IMR-90 (cell line): ENCODE results near the gene FRY. TPM values are rescaled to one million over a fixed set of nuclear protein-coding genes. Genes with fewer than 3 reads are reported as not detected.

Experiments used
- ATAC-seq: fragments of 200-7000 bp; cut with Tn5 transposase; 2 replicates; pipeline ENCODE4 v1.9.1; 2020; ENCODE audit warnings: low read depth, mild to moderate bottlenecking, moderate library complexity
- BruUV-seq: library from RNA; stranded (reverse); fragments of 400-500 nt; replicated peaks from 2 replicates; lab custom pipeline; 2021; lab: Mats Ljungman, UMichigan
- CTCF ChIA-PET: fragments of 300-600 bp; formaldehyde crosslinking; extraction: SDS; loops from one replicate; lab custom pipeline; 2021; ENCODE audit warnings: antibody characterized with exemption; lab: Yijun Ruan, JAX
- POLR2A ChIA-PET: fragments of 300-600 bp; sonication (Branson Sonifier 250); formaldehyde crosslinking; loops from one replicate; lab custom pipeline; 2022; ENCODE audit warnings: antibody characterized with exemption; ENCODE audit not compliant: unreplicated experiment; lab: Charles Lee
- DNase-seq: peaks from one replicate; pipeline ENCODE4 v3.0.0; 2013
- H2AFZ ChIP-seq: replicated peaks from 2 replicates; pipeline ENCODE3; 2013; ENCODE audit warnings: low read length, mild to moderate bottlenecking; ENCODE audit not compliant: poor library complexity
- H2AK5ac ChIP-seq: 2 replicates; pipeline ENCODE4 v1.6.1; 2013; ENCODE audit warnings: low read depth, low read length, inconsistent platforms
- H2AK9ac ChIP-seq: replicated peaks from 2 replicates; pipeline ENCODE3; 2013; ENCODE audit warnings: mild to moderate bottlenecking, low read depth, low read length, moderate library complexity; ENCODE audit not compliant: poor library complexity
- H2BK120ac ChIP-seq: 2 replicates; pipeline ENCODE4 v1.6.1; 2013; ENCODE audit warnings: low read depth, low read length, inconsistent platforms
- H2BK15ac ChIP-seq: 3 replicates; pipeline ENCODE4 v1.6.1; 2013; ENCODE audit warnings: low read depth, low read length, inconsistent platforms
- H2BK20ac ChIP-seq: 2 replicates; pipeline ENCODE4 v1.6.1; 2013; ENCODE audit warnings: low read depth, mild to moderate bottlenecking, inconsistent platforms, low read length, moderate library complexity
- H2BK5ac ChIP-seq: 2 replicates; pipeline ENCODE4 v1.6.1; 2013; ENCODE audit warnings: mild to moderate bottlenecking, low read depth, low read length, inconsistent platforms; ENCODE audit not compliant: poor library complexity, severe bottlenecking
- H3K14ac ChIP-seq: replicated peaks from 2 replicates; pipeline ENCODE4 v1.6.1; 2013; ENCODE audit warnings: low read depth, low read length, inconsistent platforms
- H3K18ac ChIP-seq: 2 replicates; pipeline ENCODE4 v1.6.1; 2013; ENCODE audit warnings: low read depth, low read length, control low read depth
- H3K23ac ChIP-seq: 2 replicates; pipeline ENCODE4 v1.6.1; 2013; ENCODE audit warnings: low read depth, low read length, inconsistent platforms
- H3K27ac ChIP-seq: 2 replicates; pipeline ENCODE4 v1.5.1; 2013; ENCODE audit warnings: mild to moderate bottlenecking, control low read depth, low read length; ENCODE audit not compliant: insufficient read depth
- H3K27me3 ChIP-seq: 2 replicates; pipeline ENCODE4 v1.6.1; 2013; ENCODE audit warnings: low read length; ENCODE audit not compliant: control insufficient read depth, insufficient read depth
- H3K36me3 ChIP-seq: 2 replicates; pipeline ENCODE4 v1.6.1; 2013; ENCODE audit warnings: low read length, mixed read lengths; ENCODE audit not compliant: control insufficient read depth, insufficient read depth
- H3K4ac ChIP-seq: 2 replicates; pipeline ENCODE4 v1.6.1; 2013; ENCODE audit warnings: low read depth, low read length, inconsistent platforms
- H3K4me1 ChIP-seq: 2 replicates; pipeline ENCODE4 v1.6.1; 2013; ENCODE audit warnings: low read length, mixed read lengths; ENCODE audit not compliant: control insufficient read depth, insufficient read depth
- H3K4me2 ChIP-seq: 2 replicates; pipeline ENCODE4 v1.6.1; 2013; ENCODE audit warnings: low read depth, mild to moderate bottlenecking, control low read depth, low read length, moderate library complexity
- H3K4me3 ChIP-seq: 2 replicates; pipeline ENCODE4 v1.5.1; 2013; ENCODE audit warnings: low read depth, mild to moderate bottlenecking, control low read depth, low read length, moderate library complexity; ENCODE audit not compliant: insufficient read depth
- H3K56ac ChIP-seq: 2 replicates; pipeline ENCODE4 v1.6.1; 2013; ENCODE audit warnings: low read length, inconsistent platforms; ENCODE audit not compliant: insufficient read depth; ENCODE audit errors: extremely low read depth
- H3K79me1 ChIP-seq, 2 experiments: 2 replicates each; pipeline ENCODE4 v1.6.1; 2013; ENCODE audit warnings: low read length in 2 of 2, inconsistent platforms in 1 of 2, low read depth in 1 of 2
- H3K9ac ChIP-seq: 2 replicates; pipeline ENCODE4 v1.6.1; 2013; ENCODE audit warnings: low read depth, low read length, control low read depth
- H3K9me1 ChIP-seq: 2 replicates; pipeline ENCODE4 v1.6.1; 2013; ENCODE audit warnings: low read length, inconsistent platforms; ENCODE audit not compliant: insufficient read depth
- H3K9me3 ChIP-seq: 2 replicates; pipeline ENCODE4 v1.6.1; 2013; ENCODE audit warnings: low read length; ENCODE audit not compliant: control insufficient read depth, insufficient read depth
- H4K20me1 ChIP-seq: 2 replicates; pipeline ENCODE4 v1.6.1; 2013; ENCODE audit warnings: low read length, inconsistent platforms; ENCODE audit not compliant: insufficient read depth
- H4K5ac ChIP-seq: 2 replicates; pipeline ENCODE4 v1.6.1; 2013; ENCODE audit warnings: mild to moderate bottlenecking, low read depth, low read length, control low read depth
- H4K8ac ChIP-seq, 2 experiments: 2 replicates each; pipeline ENCODE4 v1.6.1; 2013; ENCODE audit warnings: low read depth in 2 of 2, low read length in 2 of 2, control low read depth in 1 of 2, inconsistent platforms in 1 of 2
- H4K91ac ChIP-seq: 2 replicates; pipeline ENCODE4 v1.6.1; 2013; ENCODE audit warnings: low read depth, low read length, inconsistent platforms; ENCODE audit not compliant: insufficient read depth
- BHLHE40 ChIP-seq: fragments of 150-350 bp; IDR thresholded peaks from 2 replicates; pipeline ENCODE4 v1.6.1; 2016; ENCODE audit warnings: mild to moderate bottlenecking, low read depth, low read length
- CEBPB ChIP-seq: IDR thresholded peaks from 2 replicates; pipeline ENCODE4 v1.6.1; 2012; ENCODE audit warnings: low read depth, low read length, improper control_type of control experiment
- CHD1 ChIP-seq: IDR thresholded peaks from 2 replicates; pipeline ENCODE4 v1.6.1; 2012; ENCODE audit warnings: low read depth, low read length, improper control_type of control experiment
- FOS ChIP-seq: fragments of 150-350 bp; IDR thresholded peaks from 2 replicates; pipeline ENCODE4 v1.6.1; 2016; ENCODE audit warnings: low read depth, low read length
- MAFK ChIP-seq: IDR thresholded peaks from 2 replicates; pipeline ENCODE4 v1.6.1; 2012; ENCODE audit warnings: low read depth, low read length, improper control_type of control experiment
- MAZ ChIP-seq: IDR thresholded peaks from 2 replicates; pipeline ENCODE4 v1.6.1; 2012; ENCODE audit warnings: low read depth, mild to moderate bottlenecking, low read length, improper control_type of control experiment, moderate library complexity, borderline replicate concordance
- MXI1 ChIP-seq: IDR thresholded peaks from 2 replicates; pipeline ENCODE4 v1.6.1; 2012; ENCODE audit warnings: low read depth, mild to moderate bottlenecking, low read length, moderate library complexity, borderline replicate concordance
- NFE2L2 ChIP-seq: fragments of 150-350 bp; IDR thresholded peaks from 2 replicates; pipeline ENCODE4 v1.6.1; 2016; ENCODE audit warnings: low read depth, mild to moderate bottlenecking, low read length
- POLR2A ChIP-seq: IDR thresholded peaks from 2 replicates; pipeline ENCODE4 v1.6.1; 2012; ENCODE audit warnings: mild to moderate bottlenecking, low read depth, low read length
- RAD21 ChIP-seq: IDR thresholded peaks from 2 replicates; pipeline ENCODE4 v1.6.1; 2012; ENCODE audit warnings: low read length, improper control_type of control experiment
- RCOR1 ChIP-seq: IDR thresholded peaks from 2 replicates; pipeline ENCODE4 v1.6.1; 2012; ENCODE audit warnings: mild to moderate bottlenecking, low read length, improper control_type of control experiment; ENCODE audit not compliant: insufficient replicate concordance
- RFX5 ChIP-seq: IDR thresholded peaks from 2 replicates; pipeline ENCODE4 v1.8.0; 2012; ENCODE audit warnings: low read depth, mild to moderate bottlenecking, low read length, moderate library complexity
- SMC3 ChIP-seq: fragments of 150-350 bp; IDR thresholded peaks from 2 replicates; pipeline ENCODE4 v1.6.1; 2016; ENCODE audit warnings: low read depth, mild to moderate bottlenecking, antibody characterized with exemption, low read length, moderate library complexity
- WGBS, 2 experiments: methylation state at CpG; one replicate each; pipeline versions ENCODE4 v1.1.5 to v1.1.7; 2013; ENCODE audit warnings: missing lambda C conversion rate in 2 of 2; ENCODE audit not compliant: insufficient read length in 1 of 2; ENCODE audit errors: extremely low coverage in 2 of 2; 5-methylcytosine and 5-hydroxymethylcytosine counted together
- dilution Hi-C: fragments of 300-500 bp; cut with HindIII; formaldehyde crosslinking; loops from one replicate; pipeline ENCODE4 v1.14.3; 2018; ENCODE audit warnings: low sequenced_read_pairs; ENCODE audit not compliant: unreplicated experiment
- in situ Hi-C: fragments of 300-500 bp; cut with MboI; formaldehyde crosslinking; loops from 3 replicates; pipeline ENCODE4 v1.14.3; 2019; ENCODE audit warnings: low sequenced_read_pairs, inconsistent platforms, mixed read lengths
- intact Hi-C: fragments of 100-400 bp; cut with micrococcal nuclease; formaldehyde crosslinking; loops from 2 replicates; pipeline ENCODE4 v1.10.0; 2022
- polyA plus RNA-seq, 3 experiments: library from polyadenylated mRNA; depleted of rRNA; stranded (reverse); fragments of >200 nt; gene quantifications; 2 replicates each; pipeline ENCODE4 v1.2.3, GENCODE V29; 2012; ENCODE audit warnings: low replicate concordance in 1 of 3
- total RNA-seq: library from RNA; depleted of rRNA; stranded (reverse); fragments of >200 nt; gene quantifications from 2 replicates; pipeline ENCODE4 v1.2.3, GENCODE V29; 2012
- TF ChIP-seq, protein P1 (sequence below): conservative IDR thresholded peaks from 2 replicates; pipeline ENCODE4 v1.5.1; 2012; ENCODE audit warnings: mild to moderate bottlenecking, low read depth, low read length, improper control_type of control experiment
- TF ChIP-seq, protein P2 (sequence below): fragments of 150-350 bp; IDR thresholded peaks from 2 replicates; pipeline ENCODE4 v1.6.1; 2017; ENCODE audit warnings: mild to moderate bottlenecking, antibody characterized with exemption, low read length, low read depth
- TF ChIP-seq, protein P3 (sequence below): fragments of 150-350 bp; IDR thresholded peaks from 2 replicates; pipeline ENCODE4 v1.6.1; 2016; ENCODE audit warnings: low read depth, mild to moderate bottlenecking, low read length, moderate library complexity, borderline replicate concordance

The FRY gene
- total and polyA plus RNA-seq, 2 of the 4 experiments (the other 2 are of a cell fraction) = 3.0 to 4.8 TPM

DNA sequence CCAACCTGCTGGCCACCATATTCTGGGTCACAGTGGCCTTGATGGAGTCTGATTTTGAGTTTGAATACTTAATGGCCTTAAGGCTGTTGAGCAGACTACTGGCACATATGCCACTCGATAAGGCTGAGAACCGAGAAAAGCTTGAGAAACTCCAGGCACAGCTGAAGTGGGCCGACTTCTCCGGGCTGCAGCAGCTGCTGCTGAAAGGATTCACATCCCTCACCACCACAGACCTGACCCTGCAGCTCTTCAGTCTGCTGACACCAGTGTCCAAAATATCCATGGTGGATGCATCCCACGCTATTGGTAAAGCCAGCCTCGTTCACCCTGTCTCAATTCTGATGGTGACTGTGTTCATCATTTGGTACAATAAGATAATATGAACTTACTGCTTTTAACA, 206.1 kb downstream of the FRY start:
- Histone ChIP-seq H2BK20ac (no peak overlapping the region), H4K20me1 (no peaks in the 10 kb centered on the region), H3K18ac (no peak overlapping the region), H2BK15ac (no peak overlapping the region), H2BK5ac (no peak overlapping the region), H4K5ac (no peak overlapping the region), H3K4me3 (no peak overlapping the region), H3K9me3 (no peaks in the 10 kb centered on the region), H3K56ac (no peak overlapping the region), H3K14ac (no peak overlapping the region), H3K79me1 (no peaks in the 10 kb centered on the region), H3K9me1 (peaks cover 6% of the 10 kb centered on the region; the same call in 1 of the 2 replicates), H3K36me3 (peaks cover 29% of the 10 kb centered on the region), H3K9ac (no peak overlapping the region), H3K4ac (no peak overlapping the region), H3K4me1 (no peaks in the 10 kb centered on the region), H2BK120ac (no peak overlapping the region), H3K4me2 (no peak overlapping the region), H3K27me3 (no peaks in the 10 kb centered on the region), H3K27ac (no peak overlapping the region), H3K23ac (no peak overlapping the region), H4K8ac (no peak overlapping the region), H2AK5ac (no peak overlapping the region), H2AFZ (peak overlapping the region; percentile 14), H2AK9ac (no peak overlapping the region), H4K91ac (no peak overlapping the region)
- 100% methylated on average over 2 of the region's 6 CpGs; no CpG with 5 or more reads in 1 of the 2 experiments for WGBS, 2 experiments
- intact Hi-C loops (no loop called here), dilution Hi-C loops (no loop called here), in situ Hi-C loops (no loop called here)
- ChIA-PET POLR2A (no interaction called here), CTCF (interaction anchor here (1.7 kb wide), 1 partner anchor 8 kb away, joined by 14 read pairs; no protein-coding TSS in a partner anchor)
- DNase-seq = no peak
- no TSS peak for BruUV-seq
- no peak for ATAC-seq
- TF ChIP-seq MXI1 = no peak
- TF ChIP-seq, protein P1, sequence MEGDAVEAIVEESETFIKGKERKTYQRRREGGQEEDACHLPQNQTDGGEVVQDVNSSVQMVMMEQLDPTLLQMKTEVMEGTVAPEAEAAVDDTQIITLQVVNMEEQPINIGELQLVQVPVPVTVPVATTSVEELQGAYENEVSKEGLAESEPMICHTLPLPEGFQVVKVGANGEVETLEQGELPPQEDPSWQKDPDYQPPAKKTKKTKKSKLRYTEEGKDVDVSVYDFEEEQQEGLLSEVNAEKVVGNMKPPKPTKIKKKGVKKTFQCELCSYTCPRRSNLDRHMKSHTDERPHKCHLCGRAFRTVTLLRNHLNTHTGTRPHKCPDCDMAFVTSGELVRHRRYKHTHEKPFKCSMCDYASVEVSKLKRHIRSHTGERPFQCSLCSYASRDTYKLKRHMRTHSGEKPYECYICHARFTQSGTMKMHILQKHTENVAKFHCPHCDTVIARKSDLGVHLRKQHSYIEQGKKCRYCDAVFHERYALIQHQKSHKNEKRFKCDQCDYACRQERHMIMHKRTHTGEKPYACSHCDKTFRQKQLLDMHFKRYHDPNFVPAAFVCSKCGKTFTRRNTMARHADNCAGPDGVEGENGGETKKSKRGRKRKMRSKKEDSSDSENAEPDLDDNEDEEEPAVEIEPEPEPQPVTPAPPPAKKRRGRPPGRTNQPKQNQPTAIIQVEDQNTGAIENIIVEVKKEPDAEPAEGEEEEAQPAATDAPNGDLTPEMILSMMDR = no peak
- TF ChIP-seq MAFK = no peak
- no peak for TF ChIP-seq NFE2L2
- TF ChIP-seq BHLHE40 = no peak
- TF ChIP-seq POLR2A = no peak
- no peak for TF ChIP-seq MAZ
- TF ChIP-seq CEBPB = no peak
- TF ChIP-seq CHD1 = no peak
- TF ChIP-seq RFX5 = no peak
- no peak for TF ChIP-seq SMC3
- no peak for TF ChIP-seq RCOR1
- TF ChIP-seq RAD21 = no peak
- TF ChIP-seq, protein P2, sequence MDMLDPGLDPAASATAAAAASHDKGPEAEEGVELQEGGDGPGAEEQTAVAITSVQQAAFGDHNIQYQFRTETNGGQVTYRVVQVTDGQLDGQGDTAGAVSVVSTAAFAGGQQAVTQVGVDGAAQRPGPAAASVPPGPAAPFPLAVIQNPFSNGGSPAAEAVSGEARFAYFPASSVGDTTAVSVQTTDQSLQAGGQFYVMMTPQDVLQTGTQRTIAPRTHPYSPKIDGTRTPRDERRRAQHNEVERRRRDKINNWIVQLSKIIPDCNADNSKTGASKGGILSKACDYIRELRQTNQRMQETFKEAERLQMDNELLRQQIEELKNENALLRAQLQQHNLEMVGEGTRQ = no peak
- TF ChIP-seq, protein P3, sequence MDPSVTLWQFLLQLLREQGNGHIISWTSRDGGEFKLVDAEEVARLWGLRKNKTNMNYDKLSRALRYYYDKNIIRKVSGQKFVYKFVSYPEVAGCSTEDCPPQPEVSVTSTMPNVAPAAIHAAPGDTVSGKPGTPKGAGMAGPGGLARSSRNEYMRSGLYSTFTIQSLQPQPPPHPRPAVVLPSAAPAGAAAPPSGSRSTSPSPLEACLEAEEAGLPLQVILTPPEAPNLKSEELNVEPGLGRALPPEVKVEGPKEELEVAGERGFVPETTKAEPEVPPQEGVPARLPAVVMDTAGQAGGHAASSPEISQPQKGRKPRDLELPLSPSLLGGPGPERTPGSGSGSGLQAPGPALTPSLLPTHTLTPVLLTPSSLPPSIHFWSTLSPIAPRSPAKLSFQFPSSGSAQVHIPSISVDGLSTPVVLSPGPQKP = no peak
- no peak for TF ChIP-seq FOS
